Measurements from ENCODE around the gene HPCA. TPM values are rescaled to one million over a fixed set of nuclear protein-coding genes. Genes with fewer than 3 reads are reported as not detected.

Gene HPCA
- total RNA-seq, 1 experiment from 2014 or later, result 1.2 TPM

GRCh38 chr1:32883338-32884031, 2.8 kb upstream of the HPCA start:
- no peak overlapping the region for H3K4me3 Mint-ChIP-seq
- Histone ChIP-seq H3K4me1 (ENCODE audit: insufficient read depth, low read length) (no peaks in the 10 kb centered on the region), H2BK5ac (ENCODE audit: insufficient read length, low read length) (no peak overlapping the region), H3T11ph (ENCODE audit: low read length) (no peak overlapping the region), H3K14ac (ENCODE audit: insufficient read depth, low read length) (no peak overlapping the region), H4K5ac (ENCODE audit: insufficient read length, low read depth, low read length) (no peak overlapping the region), H4K91ac (ENCODE audit: insufficient read length, low read depth, low read length) (no peak overlapping the region), H3K9ac (ENCODE audit: extremely low read depth, insufficient read length, low read length) (no peak overlapping the region), H2BK20ac (ENCODE audit: low read depth, low read length, poor library complexity, severe bottlenecking) (no peak overlapping the region), H3K9me3 (ENCODE audit: control insufficient read depth, low read depth, low read length) (no peaks in the 10 kb centered on the region), H3K4me2 (ENCODE audit: insufficient read depth, insufficient read length, low read length) (no peak overlapping the region), H3K18ac (ENCODE audit: insufficient read length, low read depth, low read length) (no peak overlapping the region), H2AK5ac (ENCODE audit: insufficient read length, low read length) (no peak overlapping the region), H4K8ac (replicated peaks; ENCODE audit: insufficient read length, low read depth, low read length) (no peak overlapping the region), H2BK120ac (ENCODE audit: low read depth, low read length, poor library complexity, severe bottlenecking) (no peak overlapping the region), H3K56ac (ENCODE audit: insufficient read length, low read depth, low read length) (no peak overlapping the region), H2BK15ac (ENCODE audit: low read depth, low read length) (no peak overlapping the region), H2AFZ (ENCODE audit: low read length) (no peak overlapping the region), H3K79me1 (ENCODE audit: insufficient read depth, low read depth, low read length, poor library complexity, severe bottlenecking) (no peaks in the 10 kb centered on the region), H3K79me2 (ENCODE audit: insufficient read depth, low read length) (no peaks in the 10 kb centered on the region), H3K23ac (ENCODE audit: insufficient read length, low read depth, low read length) (no peak overlapping the region), H3K27me3 (ENCODE audit: insufficient read depth, low read length) (no peaks in the 10 kb centered on the region; the same call in 1 of the 2 replicates), H3K27ac (ENCODE audit: insufficient read length, low read depth, low read length) (no peak overlapping the region), H3K23me2 (ENCODE audit: insufficient read length, low read depth, low read length, poor library complexity, severe bottlenecking) (no peaks in the 10 kb centered on the region), H4K20me1 (ENCODE audit: control insufficient read depth, insufficient read depth, insufficient read length) (no peaks in the 10 kb centered on the region), H3K4ac (ENCODE audit: low read depth, low read length) (no peak overlapping the region), H2BK12ac (ENCODE audit: insufficient read length, low read depth, low read length) (no peak overlapping the region)
- peaks cover 4 to 38% of the 10 kb centered on the region in 2 experiments; a peak in 3 of 4 replicates for H3K4me1 Mint-ChIP-seq
- peaks cover 45% of the 10 kb centered on the region for H3K27me3 Mint-ChIP-seq (ENCODE audit: low read depth)
- H3K36me3 Mint-ChIP-seq (ENCODE audit: insufficient read depth in 1 of 3, low read depth in 3 of 3), result no peaks in the 10 kb centered on the region
- no peak overlapping the region for H3K27ac Mint-ChIP-seq
- H3K9me3 Mint-ChIP-seq, result no peaks in the 10 kb centered on the region; a peak in 1 of 5 replicates
- TF ChIP-seq CTCF (conservative IDR thresholded peaks at IDR 0.05), result no peak
- WGBS (ENCODE audit: extremely low coverage, insufficient read length, low lambda C conversion rate), result no CpG with 5 or more reads among the region's 7 CpGs
- DNase-seq, result no peak
